ENCODE data around the gene APEX1.

The APEX1 gene

GRCh38 chr14:20454516-20455354 lies at the start of gene APEX1, which contains the start of gene OSGEP:
Gene APEX1 (plus strand): TSS chr14:20455226. CDS start chr14:20455646, 420 bp downstream.
Gene OSGEP (minus strand): TSS chr14:20454812. CDS start chr14:20454683, 129 bp downstream.
- peak; percentile 94 for DNase-seq (ENCODE audit: low read depth)

- DNase-seq (ENCODE audit: low read depth), result no peak
Measured at GRCh38 chr14:20409226-20409625, 45.8 kb upstream of the APEX1 start.

- no peak for DNase-seq (ENCODE audit: low read depth)
Measured at GRCh38 chr14:20412411-20412810, 42.6 kb upstream of the APEX1 start.

- peak; percentile 64 for DNase-seq (ENCODE audit: low read depth)
Measured at GRCh38 chr14:20412876-20413743, 41.9 kb upstream of the APEX1 start, which contains the start of gene TEP1. Gene TEP1 (minus strand): TSS chr14:20413501. CDS start chr14:20408439, 5,062 bp downstream.

GRCh38 chr14:20413744-20414082 lies 41.3 kb upstream of the APEX1 start:
- DNase-seq (ENCODE audit: low read depth), result no peak

GRCh38 chr14:20415782-20416206 lies 39.2 kb upstream of the APEX1 start:
- DNase-seq (ENCODE audit: low read depth), result no peak

- no peak for DNase-seq (ENCODE audit: low read depth)
Measured at GRCh38 chr14:20416223-20416622, 38.8 kb upstream of the APEX1 start.

- no peak for DNase-seq (ENCODE audit: low read depth)
Measured at GRCh38 chr14:20417250-20418186, 37.5 kb upstream of the APEX1 start.

GRCh38 chr14:20418501-20418909 lies 36.5 kb upstream of the APEX1 start:
- DNase-seq (ENCODE audit: low read depth), result no peak

- DNase-seq (ENCODE audit: low read depth), result no peak
Measured at GRCh38 chr14:20419419-20419818, 35.6 kb upstream of the APEX1 start.

- no peak for DNase-seq (ENCODE audit: low read depth)
Measured at GRCh38 chr14:20421267-20421666, 33.8 kb upstream of the APEX1 start.

- no peak for DNase-seq (ENCODE audit: low read depth)
Measured at GRCh38 chr14:20422886-20423285, 32.1 kb upstream of the APEX1 start.

- no peak for DNase-seq (ENCODE audit: low read depth)
Measured at GRCh38 chr14:20424851-20425250, 30.2 kb upstream of the APEX1 start.

- no peak for DNase-seq (ENCODE audit: low read depth)
Measured at GRCh38 chr14:20427231-20428009, 27.6 kb upstream of the APEX1 start.

GRCh38 chr14:20428010-20428365 lies 27.0 kb upstream of the APEX1 start:
- DNase-seq (ENCODE audit: low read depth), result no peak

- no peak for DNase-seq (ENCODE audit: low read depth)
Measured at GRCh38 chr14:20428802-20429201, 26.2 kb upstream of the APEX1 start.

- no peak for DNase-seq (ENCODE audit: low read depth)
Measured at GRCh38 chr14:20429801-20430669, 25.0 kb upstream of the APEX1 start.

GRCh38 chr14:20434701-20435581 lies 20.1 kb upstream of the APEX1 start:
- DNase-seq (ENCODE audit: low read depth), result no peak

Measured in stimulated activated CD8-positive, alpha-beta memory T cell treated with anti-CD3 and anti-CD28 coated beads, Interleukin-7, amount 100 ng/mL, for 24 hours (primary cell).